ENCODE data around the gene DERL2. TPM values are rescaled to one million over a fixed set of nuclear protein-coding genes. Genes with fewer than 3 reads are reported as not detected.

Gene DERL2
- 100 to 1,000 TPM in 1 of 4 donors, 10 to 100 TPM in 3; 29.6 to 107 (median 52.5) TPM for total RNA-seq

DNA sequence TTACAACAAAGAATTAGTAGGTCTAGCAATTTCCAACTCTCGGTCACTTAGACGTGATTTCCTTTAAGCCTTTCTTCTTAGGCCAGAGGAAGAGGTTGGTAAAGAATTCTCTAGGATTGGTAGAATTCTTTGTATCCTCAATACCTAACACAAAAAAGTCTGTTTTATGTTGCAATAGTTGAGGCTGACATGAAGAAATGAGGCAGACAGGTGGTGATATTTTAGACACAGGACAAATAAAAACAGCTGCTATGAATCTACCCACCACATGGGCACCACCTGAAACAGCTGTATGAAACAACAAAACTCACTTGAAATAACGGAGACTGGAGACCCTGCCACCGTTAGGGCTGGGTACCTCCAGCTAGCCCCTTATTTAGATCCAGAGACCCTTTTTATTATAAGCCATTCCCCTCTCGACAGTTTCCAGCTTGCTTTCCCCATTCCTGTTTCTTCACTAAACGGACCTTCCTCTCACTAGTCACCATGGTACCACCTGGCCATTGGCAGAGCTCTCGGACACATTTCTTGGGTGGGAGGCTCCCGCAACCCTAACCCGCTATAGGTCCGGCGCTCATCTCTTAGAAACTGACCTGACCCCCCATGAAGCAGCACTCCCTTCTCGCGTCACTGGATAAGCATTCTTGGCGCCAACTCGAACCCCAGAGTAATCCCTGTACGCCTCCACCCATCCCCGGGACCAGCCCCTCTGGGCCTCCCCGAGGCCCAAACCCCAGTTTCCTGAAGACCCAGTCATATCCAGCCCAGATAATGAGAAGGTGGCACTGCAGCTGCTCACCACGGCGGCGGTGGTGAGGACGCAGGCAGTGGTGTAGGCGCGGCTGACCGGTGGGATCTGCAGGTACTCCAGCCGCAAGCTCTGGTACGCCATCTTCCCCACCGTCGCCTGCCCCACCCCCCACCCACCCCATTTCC, at the start of gene DERL2:
Gene DERL2 (minus strand): TSS at position 909 of the 936 bp plus-strand sequence. CDS start 17 bp downstream, at position 892.
- no peak for DNase-seq
- Histone ChIP-seq H3K36me3 (peaks cover 16 to 38% of the 10 kb centered on the region in 2 donors), H3K27me3 (no peaks in the 10 kb centered on the region), H3K4me1 (peaks cover 17 to 25% of the 10 kb centered on the region in 2 donors), H3K4me3 (replicated peaks in 1 of 3) (peak within 1 kb of the TSS; percentile 64 to 69 (median 64)), H3K9me3 (no peaks in the 10 kb centered on the region), H3K27ac (peak within 1 kb of the TSS; percentile 90 to 99 (median 98))
- WGBS, 2 donors = 6 to 10% methylated on average over 17 to 27 of the region's 29 CpGs
- intact Hi-C loops (cut with DNase I) = no loop called here
- no peak for TF ChIP-seq CTCF (IDR thresholded peaks at IDR 0.05)
- TF ChIP-seq POLR2A (IDR thresholded peaks at IDR 0.05) = no peak

DNA sequence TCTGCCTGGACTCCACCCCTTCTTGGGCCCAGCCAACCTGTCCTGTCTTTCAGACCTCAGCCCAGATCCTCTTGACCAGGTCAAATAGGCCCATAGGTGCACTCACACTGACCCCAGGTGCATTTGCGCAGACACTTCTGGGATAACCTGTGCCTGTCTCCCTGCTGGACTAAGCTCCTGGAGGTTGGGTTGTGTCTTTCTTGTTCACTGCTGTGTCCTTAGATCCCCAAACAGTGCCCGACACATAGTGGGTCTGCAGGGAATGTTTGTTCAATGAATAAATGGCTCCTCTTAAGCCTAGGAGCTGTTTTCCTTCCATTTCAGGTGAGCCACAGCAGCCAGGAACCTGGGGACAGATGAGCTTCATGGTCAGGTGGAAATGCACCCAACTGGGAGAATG, 49.5 kb upstream of the DERL2 start:
- 92 to 96% methylated on average over 1 to 2 of the region's 2 CpGs for WGBS, 2 donors

GRCh38 chr17:5533486-5534315, 47.7 kb upstream of the DERL2 start:
- DNase-seq = no peak
- H3K27me3 ChIP-seq = no peaks in the 10 kb centered on the region
- H3K27ac ChIP-seq = no peak overlapping the region
- no peaks in the 10 kb centered on the region for H3K4me1 ChIP-seq
- H3K36me3 ChIP-seq = peaks cover 0 to 30% of the 10 kb centered on the region in 2 donors
- no peaks in the 10 kb centered on the region for H3K9me3 ChIP-seq
- intact Hi-C loops (cut with DNase I) = no loop called here
- TF ChIP-seq POLR2A (IDR thresholded peaks at IDR 0.05) = no peak
- TF ChIP-seq CTCF (IDR thresholded peaks at IDR 0.05) = no peak
- WGBS, 2 donors = 83 to 86% methylated on average over 17 to 18 of the region's 18 CpGs
- no peak overlapping the region for H3K4me3 ChIP-seq (replicated peaks in 1 of 3)

More for the DNA sequence above, 49.5 kb upstream of the DERL2 start:
- H3K36me3 ChIP-seq = peaks cover 4 to 25% of the 10 kb centered on the region in 2 donors
- intact Hi-C loops (cut with DNase I) = no loop called here
- no peaks in the 10 kb centered on the region for H3K9me3 ChIP-seq
- H3K27me3 ChIP-seq = no peaks in the 10 kb centered on the region
- no peak overlapping the region for H3K27ac ChIP-seq
- no peak for TF ChIP-seq POLR2A (IDR thresholded peaks at IDR 0.05)
- no peak for TF ChIP-seq CTCF (IDR thresholded peaks at IDR 0.05)
- H3K4me1 ChIP-seq = no peaks in the 10 kb centered on the region
- no peak for DNase-seq
- H3K4me3 ChIP-seq (replicated peaks in 1 of 3) = no peak overlapping the region

DNA sequence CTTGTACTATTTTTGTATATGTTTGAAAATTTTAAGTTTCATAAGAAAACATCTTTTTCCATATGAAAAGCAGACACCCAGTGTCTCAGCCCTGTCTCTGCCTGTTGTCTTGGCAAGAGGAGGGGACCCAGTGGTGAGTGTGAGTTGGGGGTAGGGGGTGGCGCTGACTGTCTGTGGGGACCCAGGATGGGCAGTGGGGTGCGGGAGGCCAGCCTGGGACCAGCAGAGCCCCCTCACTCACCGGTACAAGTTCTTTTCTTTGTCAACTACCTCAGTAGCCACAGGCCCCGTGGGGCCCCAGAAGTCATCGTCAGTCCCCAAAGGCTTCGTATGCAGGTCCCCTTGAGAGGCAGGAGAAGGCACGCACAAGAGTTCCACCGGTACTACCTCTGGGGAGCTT, 46.6 kb upstream of the DERL2 start:
- Histone ChIP-seq H3K27ac (no peak overlapping the region), H3K4me1 (no peaks in the 10 kb centered on the region), H3K4me3 (replicated peaks in 1 of 3) (no peak overlapping the region), H3K27me3 (no peaks in the 10 kb centered on the region), H3K9me3 (no peaks in the 10 kb centered on the region), H3K36me3 (peaks cover 0 to 30% of the 10 kb centered on the region in 2 donors)
- no peak for TF ChIP-seq POLR2A (IDR thresholded peaks at IDR 0.05)
- no peak for TF ChIP-seq CTCF (IDR thresholded peaks at IDR 0.05)
- WGBS, 2 donors = 88 to 92% methylated on average over 7 to 8 of the region's 8 CpGs
- intact Hi-C loops (cut with DNase I) = no loop called here
- DNase-seq = no peak

Data from thyroid gland (tissue), 4 donors.